GM21786 (cell line): ENCODE measurements around the gene JAZF1.

Source experiments
- ATAC-seq: cut with Tn5 transposase; IDR thresholded peaks from one replicate; pipeline ENCODE4 v1.9.1; 2021; ENCODE audit not compliant: unreplicated experiment

JAZF1 gene

DNA sequence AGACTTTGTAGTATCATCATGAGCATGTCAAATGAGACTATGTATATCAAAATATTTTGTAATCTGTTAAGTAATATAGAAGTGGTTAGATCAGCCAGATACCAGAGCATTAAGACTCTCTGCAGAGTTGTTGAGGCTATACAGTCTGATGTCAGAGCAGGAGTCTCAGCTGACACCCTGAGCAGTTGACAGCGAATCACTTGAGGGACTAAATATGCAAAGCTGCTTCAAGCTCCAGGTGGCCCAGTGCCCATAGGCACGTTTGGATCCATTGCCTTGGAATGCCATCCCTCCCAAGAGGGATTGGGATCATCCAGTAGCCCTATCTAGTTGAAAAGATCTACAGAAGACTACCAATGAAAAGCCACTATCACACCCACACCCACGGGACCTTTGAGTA is 230.5 kb downstream of the JAZF1 start:
- ATAC-seq: no peak

- no peak for ATAC-seq
Observed at GRCh38 chr7:27948861-27949260, 231.7 kb downstream of the JAZF1 start.

DNA sequence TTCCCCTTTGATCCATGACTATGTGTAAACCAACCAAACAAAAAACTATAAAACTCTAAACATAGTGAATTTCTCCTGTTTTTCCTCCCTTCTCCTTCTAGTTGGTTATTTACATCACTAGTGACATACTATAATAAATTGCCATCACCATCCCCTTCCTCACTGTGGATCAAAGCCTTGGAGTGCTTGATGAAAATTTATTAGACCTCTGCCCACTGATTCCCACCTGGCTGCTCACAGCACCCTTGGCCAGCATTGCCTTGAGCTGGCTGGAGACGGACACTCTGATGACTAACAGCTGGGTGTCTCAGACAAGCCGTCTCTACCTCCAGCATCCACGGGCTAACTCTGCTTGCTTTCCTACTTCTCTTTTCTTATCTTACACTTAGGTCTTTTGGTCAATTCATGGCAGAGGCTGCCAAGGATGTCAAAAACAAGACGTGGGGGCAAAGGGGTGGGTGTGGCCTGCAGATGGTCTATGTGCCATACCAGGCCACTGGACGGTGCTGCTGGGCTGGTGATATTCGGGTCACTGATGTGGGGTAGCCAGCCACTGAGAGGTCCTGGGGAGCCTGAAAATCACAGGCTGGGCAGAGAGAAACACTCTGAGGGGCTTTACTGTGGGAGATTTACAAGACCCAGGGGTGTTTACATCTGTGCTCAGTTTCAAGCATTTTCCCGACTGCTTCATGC is 232.9 kb downstream of the JAZF1 start:
- ATAC-seq: no peak

- no peak for ATAC-seq
Observed at GRCh38 chr7:27946351-27946750, 234.2 kb downstream of the JAZF1 start.

DNA sequence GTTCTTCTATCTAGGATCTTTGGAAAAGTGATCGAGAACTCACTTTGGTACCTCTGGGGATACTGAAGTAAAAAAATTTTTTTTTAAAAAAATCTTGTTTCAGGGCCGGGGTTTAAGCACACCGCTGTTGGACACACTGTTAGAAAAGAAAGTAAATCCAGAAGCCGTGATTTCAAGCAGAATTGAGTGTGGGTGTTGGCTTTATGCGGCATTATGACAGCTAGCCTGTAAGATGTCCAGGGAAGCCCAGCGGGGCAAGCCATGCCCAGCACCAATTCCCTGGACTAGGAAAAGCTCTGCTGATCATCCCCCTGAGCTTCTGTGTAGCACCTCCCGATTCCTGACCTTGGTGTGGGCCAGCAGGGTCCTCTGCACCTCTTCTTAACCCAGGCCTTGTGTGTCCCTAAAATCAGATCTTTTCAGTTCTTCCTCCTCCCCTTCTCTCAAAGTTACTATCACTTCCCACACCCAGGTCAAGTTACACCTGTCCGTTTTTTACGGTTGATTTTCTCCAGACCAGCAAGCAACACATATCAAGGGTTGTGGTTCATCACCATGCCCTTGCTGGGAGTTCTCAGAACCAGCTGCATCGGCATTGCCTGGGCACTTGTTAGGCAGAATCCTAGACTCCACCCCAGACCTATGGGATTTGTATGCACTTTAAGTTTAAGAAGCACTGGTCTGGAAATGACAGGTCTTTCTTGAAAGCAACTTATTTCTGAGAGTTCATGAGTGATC is 235.4 kb downstream of the JAZF1 start:
- ATAC-seq: no peak

GRCh38 chr7:27944643-27945042 is 236.0 kb downstream of the JAZF1 start:
- no peak for ATAC-seq

DNA sequence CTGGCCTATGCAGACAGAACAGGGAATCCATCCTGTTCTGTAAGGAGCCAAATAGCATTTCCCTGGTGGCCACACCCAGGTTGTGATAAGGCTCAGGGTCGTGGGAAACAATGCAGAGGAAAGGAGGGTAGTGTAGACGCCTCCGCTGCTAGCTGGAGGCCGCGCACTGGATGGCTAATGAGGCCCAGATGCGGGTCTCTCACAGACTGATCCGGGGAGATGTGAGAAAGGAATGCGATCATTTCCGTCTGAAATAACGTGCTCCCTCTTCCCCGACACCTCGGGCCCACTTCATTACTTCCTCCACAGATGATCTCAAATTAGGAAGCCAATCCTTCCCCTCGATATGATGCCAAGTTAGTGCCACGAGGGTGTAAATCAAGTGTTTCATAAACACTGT is 237.4 kb downstream of the JAZF1 start:
- ATAC-seq: no peak

- ATAC-seq: no peak
Observed at GRCh38 chr7:27942711-27943110, 237.9 kb downstream of the JAZF1 start.

- ATAC-seq: no peak
Observed at GRCh38 chr7:27941522-27941921, 239.1 kb downstream of the JAZF1 start.

DNA sequence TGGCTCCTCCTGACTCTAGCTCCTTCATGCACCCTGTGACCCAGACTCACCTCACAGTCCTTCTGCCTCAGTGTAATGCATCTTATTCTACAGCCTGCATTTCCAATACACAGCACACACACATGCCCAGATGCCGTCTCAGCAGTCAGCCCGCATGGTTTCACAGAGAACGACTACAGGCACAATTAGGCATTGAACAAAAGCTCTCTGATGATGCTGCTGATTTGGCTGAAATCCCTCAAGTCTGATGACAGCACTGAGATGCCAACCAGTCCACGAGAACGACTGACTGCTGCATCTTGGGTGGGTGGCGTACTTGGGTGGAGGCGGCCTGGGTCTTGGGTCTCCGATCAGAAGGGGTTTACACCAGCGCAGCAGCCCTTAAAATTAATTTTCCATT is 240.3 kb downstream of the JAZF1 start:
- no peak for ATAC-seq

DNA sequence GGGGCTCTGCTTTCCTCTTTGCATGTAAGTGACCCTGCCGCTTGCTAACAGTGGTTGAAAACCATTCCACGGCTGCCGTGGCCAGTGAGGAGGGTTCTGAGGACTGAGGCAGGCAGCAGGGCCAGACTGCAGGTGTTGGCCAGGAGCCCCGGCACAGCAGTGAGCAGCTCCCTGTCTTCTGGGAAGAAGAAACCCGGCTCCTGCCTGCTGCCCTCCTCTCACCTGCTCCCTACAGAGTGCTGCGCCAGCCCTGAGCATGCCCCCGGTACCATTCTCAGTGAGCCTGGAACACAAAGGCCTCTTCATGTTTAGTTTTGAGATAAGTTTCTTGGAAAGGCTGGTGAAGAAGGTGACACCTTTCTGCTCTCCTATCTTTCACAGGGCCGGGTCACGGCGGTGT is 240.7 kb downstream of the JAZF1 start:
- ATAC-seq: no peak

DNA sequence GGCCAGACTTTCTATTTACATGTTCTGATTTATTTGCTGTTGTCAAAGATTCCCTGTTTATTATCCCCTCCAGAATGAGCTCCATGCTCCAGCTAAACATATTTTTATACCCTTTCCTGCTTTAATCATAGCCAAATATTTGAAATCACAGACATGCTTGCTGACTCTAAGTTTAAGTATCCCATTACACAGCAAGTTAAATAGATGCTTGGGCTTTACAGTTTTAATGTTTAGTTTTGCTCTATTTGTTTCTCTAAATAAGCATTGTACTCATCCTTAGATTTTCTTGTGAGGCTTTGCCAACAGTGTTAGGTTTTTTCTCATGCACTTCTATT is 243.9 kb downstream of the JAZF1 start:
- no peak for ATAC-seq

DNA sequence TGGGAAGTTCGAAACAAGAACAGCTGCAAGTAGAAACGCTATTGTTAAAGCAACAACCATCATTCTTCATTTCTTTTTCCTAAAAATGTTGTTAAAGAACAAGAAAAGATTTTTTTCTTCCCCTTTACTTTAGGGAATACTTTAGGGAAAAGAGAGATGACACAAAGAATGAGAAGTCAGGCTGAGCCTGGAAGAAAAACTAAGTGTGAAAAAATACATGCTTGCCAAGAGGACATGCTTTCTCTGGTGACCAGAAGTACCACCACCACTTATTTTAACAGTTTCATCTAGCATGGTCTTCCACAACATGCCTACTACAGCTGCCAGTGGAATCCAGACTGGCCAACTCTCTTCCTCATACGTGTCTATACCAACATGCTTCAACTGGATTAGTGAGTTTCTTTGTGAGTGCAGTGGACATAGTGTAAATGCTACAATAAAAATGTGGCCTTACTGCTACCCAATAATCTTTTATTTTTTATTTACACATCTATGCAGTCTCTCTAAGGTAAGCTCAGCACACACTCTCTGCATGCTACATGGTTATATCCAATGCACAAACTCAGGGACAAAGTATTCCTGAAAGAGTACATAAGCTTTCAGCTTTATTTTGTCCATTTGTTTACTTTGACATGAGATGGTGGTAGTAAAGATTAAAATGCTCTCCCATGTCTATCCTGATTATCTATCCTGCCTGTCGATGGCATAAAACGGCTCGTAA is 244.4 kb downstream of the JAZF1 start:
- no peak for ATAC-seq

DNA sequence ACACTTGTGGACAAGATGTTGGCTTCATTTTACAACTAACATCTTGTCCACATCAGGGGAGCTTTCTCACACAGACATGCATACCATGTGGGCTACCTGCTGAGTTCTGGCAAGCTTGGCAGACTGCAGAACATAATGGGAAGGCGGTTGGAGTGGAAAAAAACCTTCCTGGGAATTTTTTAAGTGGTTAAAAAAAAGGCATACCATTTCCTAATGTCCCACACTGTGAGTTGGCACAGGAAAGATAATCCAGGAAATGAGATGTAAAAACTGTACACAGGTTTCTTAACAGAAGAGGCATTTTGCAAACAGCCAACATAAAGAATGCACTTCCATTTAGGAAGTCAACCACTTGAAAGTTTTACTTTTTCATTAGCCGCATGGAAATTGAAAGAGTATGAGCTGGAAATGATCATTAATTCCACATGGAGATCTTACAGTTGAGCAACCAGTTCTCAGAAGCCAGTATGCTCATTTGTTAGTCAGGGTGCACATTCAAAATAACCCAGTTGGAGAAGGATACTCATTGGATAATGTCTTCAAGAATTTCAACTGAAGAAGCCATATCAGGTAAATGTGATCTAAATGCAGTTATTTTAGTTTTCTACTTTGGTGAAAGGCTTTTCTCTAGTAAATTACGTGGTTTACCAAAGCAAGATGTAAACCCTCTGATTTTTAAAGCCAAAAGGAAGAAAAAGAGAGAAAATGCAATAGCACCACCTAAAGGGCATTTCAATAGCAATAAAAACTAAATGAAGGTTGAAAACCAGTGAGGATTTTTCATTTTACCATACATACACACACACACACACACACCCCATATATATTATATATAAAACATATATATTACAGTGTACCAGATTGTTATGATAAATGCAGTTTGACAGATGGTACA is 246.7 kb downstream of the JAZF1 start:
- ATAC-seq: no peak

GRCh38 chr7:27930910-27931476 is 249.6 kb downstream of the JAZF1 start:
- ATAC-seq: no peak

DNA sequence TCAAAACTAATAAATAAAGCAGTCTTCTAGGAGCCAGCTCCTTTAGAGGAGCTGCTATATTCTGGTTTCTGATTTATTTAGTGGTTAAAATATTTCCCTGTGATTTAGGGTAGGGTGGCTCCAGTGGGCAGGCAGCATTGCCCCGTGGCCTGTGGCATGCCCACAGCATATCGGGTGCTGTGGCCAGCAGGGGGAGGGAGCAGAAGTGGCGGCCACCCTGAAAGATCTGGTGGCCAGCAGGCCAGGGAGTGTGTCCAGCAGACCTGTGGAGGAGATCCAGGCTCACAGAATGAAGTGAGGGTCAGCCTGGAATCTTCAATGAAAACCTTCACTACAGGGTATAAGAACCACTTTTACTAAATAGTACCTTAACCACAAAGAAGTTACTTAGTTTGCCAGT is 251.5 kb downstream of the JAZF1 start:
- no peak for ATAC-seq

GRCh38 chr7:27928001-27928400 is 252.6 kb downstream of the JAZF1 start:
- ATAC-seq: no peak

DNA sequence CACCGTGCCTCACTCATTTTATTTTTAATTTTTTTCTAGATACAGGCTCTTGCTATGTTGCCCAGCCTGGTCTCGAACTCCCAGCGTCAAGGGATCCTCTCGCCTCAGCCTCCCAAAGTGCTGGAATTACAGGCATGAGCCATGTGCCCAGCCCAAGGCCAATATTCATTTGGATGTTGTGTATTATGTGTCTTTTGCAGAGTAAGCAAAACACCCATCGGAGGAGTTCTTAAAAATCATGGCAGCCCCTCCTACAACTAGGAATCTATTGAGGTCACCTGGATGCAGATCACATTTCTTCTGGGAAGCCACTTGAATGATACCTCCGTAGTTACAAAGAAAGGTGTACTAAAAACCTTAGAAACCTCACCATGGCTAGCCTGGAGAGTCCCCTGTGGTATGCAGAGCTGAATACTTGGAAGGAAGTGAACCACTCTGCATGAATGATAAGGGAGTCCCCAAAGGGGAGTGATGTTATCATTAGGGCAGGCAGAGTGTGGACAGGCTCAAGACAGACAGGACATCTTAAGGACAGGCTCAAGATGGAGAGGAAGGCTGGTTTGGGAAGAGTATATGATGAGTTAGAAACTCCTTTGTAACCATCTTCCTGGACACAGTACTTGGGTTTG is 254.9 kb downstream of the JAZF1 start:
- peak; percentile 55 for ATAC-seq

DNA sequence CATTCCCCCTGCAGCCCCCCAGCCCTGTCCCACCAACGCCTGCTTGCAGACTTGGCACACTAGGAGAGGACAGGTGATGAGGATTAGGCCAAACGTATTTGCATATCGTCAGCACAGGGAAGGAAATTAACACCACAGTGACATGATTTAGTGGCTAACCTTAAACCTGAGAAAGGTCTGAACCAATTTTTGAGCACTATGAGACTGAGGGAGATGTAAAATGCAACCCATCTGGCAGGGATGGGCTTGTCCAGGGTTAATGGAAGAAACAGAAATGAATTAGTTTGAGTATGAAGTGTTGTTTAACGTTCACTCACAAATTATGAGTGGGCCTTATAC is 257.0 kb downstream of the JAZF1 start:
- ATAC-seq: no peak

- ATAC-seq: peak; percentile 72
Observed at GRCh38 chr7:27922907-27923641, 257.5 kb downstream of the JAZF1 start.
